HEK293T (cell line): ENCODE measurements around the gene PRRC2C.
"Not testable (repeated sequence)": the region's sequence is repeated elsewhere in the genome, so short reads cannot be mapped to it uniquely, and the experiment has no call there.

Experiments used
- BHLHE40 ChIP-seq: fragments of 450-650 bp; IDR thresholded peaks from 2 replicates; pipeline ENCODE4 v1.6.1; 2016; ENCODE audit warnings: mild to moderate bottlenecking, moderate library complexity, borderline replicate concordance
- FOXA1 ChIP-seq: fragments of 450-650 bp; IDR thresholded peaks from 2 replicates; pipeline ENCODE4 v1.6.1; 2016; ENCODE audit warnings: mild to moderate bottlenecking
- LEF1 ChIP-seq: fragments of 450-650 bp; IDR thresholded peaks from 2 replicates; pipeline ENCODE4 v1.6.1; 2017; ENCODE audit warnings: mild to moderate bottlenecking, borderline replicate concordance
- ZNF384 ChIP-seq: fragments of 450-650 bp; IDR thresholded peaks from 2 replicates; pipeline ENCODE4 v1.6.1; 2016

- TF ChIP-seq ZNF384, FOXA1, LEF1, BHLHE40: not testable (repeated sequence)
These were observed 45.1 kb upstream of the PRRC2C start for GRCh38 chr1:171440201-171440600.
